HG02610 (cell line): ENCODE results near the gene CDHR2.
"Not testable (repeated sequence)": the region's sequence is repeated elsewhere in the genome, so short reads cannot be mapped to it uniquely, and the experiment has no call there.

Experiments
- ATAC-seq: cut with Tn5 transposase; IDR thresholded peaks from one replicate; pipeline ENCODE4 v1.9.1; 2021; ENCODE audit warnings: mild to moderate bottlenecking, moderate library complexity; ENCODE audit not compliant: unreplicated experiment

CDHR2 gene

GRCh38 chr5:176568657-176569056 lies 19.5 kb downstream of the CDHR2 start:
- no peak for ATAC-seq

DNA sequence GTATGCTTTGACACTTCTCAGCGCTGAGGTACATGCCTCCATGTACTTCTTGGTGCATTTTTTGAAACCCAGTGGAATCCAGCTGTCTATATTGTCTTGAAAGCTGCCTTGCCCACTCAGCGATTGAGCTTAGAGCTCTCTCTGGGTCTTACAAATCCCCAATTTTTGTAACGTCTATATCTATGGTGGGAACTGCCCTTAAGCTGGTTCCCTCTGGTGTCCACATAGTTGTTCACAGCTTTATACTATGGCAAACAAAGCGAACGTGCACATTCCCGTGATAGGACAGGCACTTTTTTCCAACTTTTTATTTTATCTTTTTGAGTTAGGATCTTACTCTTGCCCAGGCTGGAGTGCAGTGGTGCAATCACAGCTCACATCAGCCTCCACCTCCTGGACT lies 20.9 kb downstream of the CDHR2 start:
- no peak for ATAC-seq

- peak; percentile 43 for ATAC-seq
Observed at GRCh38 chr5:176573564-176574296, 24.6 kb downstream of the CDHR2 start.

- no peak for ATAC-seq
Observed at GRCh38 chr5:176574297-176574591, 25.1 kb downstream of the CDHR2 start.

DNA sequence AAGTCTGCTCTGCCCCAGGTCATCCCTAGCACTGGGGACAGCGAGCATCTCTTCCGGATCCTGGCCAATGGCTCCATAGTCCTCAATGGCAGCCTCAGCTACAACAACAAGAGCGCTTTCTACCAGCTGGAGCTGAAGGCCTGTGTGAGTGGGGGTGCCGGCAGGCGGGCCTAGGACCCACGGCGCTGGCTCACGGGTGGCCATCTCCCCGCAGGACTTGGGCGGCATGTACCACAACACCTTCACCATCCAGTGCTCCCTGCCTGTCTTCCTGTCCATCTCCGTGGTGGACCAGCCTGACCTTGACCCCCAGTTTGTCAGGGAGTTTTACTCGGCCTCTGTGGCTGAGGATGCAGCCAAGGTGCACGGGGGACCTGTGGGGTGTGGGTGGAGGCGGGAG lies 25.9 kb downstream of the CDHR2 start:
- no peak for ATAC-seq

DNA sequence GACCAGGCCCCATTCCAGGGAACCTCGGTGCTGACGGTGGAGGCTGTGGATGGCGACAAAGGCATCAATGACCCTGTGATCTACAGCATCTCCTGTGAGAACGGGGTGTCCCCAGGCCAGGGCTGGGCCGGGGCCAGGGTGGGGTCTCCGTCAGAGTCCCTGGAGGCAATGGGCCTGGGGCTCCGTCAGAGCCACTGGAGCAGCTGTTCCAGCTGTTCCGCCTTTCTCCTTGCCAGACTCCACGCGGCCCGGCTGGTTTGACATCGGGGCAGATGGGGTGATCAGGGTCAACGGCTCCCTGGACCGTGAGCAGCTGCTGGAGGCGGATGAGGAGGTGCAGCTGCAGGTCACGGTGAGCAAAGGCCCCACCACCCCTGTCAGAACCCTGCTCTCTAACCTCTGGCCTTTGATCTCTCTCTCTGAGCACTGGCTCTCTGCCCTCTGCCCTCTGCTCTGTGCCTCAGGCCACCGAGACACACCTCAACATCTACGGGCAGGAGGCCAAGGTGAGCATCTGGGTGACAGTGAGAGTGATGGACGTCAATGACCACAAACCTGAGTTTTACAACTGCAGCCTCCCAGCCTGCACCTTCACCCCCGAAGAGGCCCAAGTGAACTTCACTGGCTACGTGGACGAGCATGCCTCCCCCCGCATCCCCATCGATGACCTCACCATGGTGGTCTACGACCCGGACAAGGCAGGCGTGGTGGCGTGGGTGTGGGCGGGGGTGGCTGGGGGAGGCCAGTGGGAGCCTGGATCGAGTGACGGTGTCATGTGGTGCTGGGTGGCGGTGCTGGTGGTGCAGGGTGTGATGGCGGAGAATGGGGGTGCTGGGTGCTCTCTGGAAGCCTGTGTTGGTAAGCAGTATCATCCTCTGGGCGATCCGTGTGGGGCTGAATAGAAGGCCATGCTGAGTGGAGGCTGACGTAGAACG lies 26.6 kb downstream of the CDHR2 start:
- ATAC-seq, result no peak

GRCh38 chr5:176577312-176578176 lies 28.4 kb downstream of the CDHR2 start:
- ATAC-seq, result no peak

DNA sequence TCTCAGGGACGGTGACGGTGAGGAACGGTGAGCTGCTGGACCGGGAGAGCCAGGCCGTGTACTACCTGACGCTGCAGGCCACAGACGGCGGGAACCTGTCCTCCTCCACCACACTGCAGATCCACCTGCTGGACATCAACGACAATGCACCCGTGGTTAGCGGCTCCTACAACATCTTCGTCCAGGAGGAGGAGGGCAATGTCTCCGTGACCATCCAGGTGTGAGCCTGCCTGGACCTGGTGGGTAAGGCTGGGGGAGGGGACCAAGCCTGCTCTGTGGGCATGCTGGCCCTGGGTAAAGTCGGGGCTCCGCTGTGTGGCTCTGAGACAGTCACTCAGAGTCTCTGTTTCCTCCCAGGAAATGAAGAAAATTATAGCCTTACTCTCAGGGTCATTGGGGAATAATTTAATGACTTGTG lies 29.3 kb downstream of the CDHR2 start:
- no peak for ATAC-seq

GRCh38 chr5:176579323-176579722 lies 30.2 kb downstream of the CDHR2 start:
- no peak for ATAC-seq

GRCh38 chr5:176581361-176581760 lies 32.2 kb downstream of the CDHR2 start:
- ATAC-seq, result no peak

DNA sequence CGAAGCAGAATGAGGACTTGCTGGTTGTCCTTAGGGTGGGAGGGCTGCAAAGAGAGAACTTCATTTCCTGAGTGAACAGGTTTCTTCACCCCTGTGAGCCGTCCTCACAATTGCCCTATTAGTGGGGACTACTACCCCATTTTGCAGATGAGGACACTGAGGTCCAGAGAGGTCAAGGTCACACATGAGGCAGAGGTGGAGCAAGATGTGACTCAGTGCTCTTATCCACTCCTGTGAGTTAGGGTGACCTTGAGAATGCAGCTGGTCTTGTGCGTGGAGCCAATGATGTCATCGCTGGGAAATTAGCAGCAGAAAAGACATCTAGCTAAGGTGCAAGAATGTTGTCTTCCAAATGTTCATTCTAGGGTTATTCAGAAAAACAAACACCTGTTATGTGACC lies 33.9 kb downstream of the CDHR2 start:
- ATAC-seq, result no peak

DNA sequence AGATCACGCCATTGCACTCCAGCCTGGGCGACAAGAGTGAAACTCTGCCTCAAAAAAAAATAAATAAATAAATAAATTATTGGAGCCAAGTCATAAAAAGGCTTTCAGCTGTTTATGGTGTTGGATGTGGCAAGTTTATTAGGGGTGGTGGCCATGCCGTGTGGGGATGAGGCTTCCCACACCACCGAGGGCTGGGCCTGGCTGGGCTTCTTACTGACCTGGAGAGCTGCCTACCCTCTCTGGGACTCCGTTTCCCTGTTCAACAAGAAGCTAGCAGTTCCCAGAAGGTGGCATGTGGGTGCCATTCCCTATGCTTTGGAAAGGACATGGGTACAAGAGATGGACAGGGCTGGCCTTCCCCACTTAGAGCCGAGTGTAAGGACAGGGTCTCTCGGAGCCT lies 38.3 kb downstream of the CDHR2 start:
- ATAC-seq, result no peak

- no peak for ATAC-seq
Observed at GRCh38 chr5:176588297-176588696, 39.2 kb downstream of the CDHR2 start.

DNA sequence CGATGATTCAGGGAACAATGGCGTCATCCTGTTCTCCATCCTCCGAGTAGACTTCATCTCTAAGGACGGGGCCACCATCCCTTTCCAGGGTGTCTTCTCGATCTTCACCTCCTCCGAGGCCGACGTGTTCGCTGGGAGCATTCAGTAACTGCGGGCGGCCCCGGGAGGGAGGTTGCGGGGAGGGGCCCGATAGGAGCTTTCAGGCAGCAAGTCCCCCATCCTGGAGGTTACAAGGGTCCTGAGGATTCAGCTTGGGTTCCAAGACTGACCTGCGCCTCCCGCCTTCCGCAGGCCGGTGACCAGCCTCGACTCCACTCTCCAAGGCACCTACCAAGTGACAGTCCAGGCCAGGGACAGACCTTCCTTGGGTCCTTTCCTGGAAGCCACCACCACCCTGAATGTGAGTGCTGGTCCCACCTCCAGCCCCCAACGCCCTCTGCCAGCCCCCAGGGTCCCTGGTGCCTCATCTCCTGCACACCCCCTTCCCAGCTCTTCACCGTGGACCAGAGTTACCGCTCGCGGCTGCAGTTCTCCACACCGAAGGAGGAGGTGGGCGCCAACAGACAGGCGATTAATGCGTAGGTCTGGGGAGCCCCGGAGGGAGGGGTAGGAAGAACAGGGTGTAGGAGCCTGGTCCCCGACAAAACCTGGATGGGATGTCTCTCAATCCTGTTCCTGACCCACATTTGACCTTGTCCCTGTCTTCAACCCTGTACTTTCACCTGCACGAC lies 40.1 kb downstream of the CDHR2 start:
- ATAC-seq, result no peak

GRCh38 chr5:176590035-176590717 lies 41.0 kb downstream of the CDHR2 start:
- ATAC-seq, result no peak

- not testable (repeated sequence) for ATAC-seq
Observed at GRCh38 chr5:176591667-176592066, 42.5 kb downstream of the CDHR2 start.

GRCh38 chr5:176592573-176592972 lies 43.4 kb downstream of the CDHR2 start:
- no peak for ATAC-seq

- no peak for ATAC-seq
Observed at GRCh38 chr5:176593273-176593869, 44.2 kb downstream of the CDHR2 start.

DNA sequence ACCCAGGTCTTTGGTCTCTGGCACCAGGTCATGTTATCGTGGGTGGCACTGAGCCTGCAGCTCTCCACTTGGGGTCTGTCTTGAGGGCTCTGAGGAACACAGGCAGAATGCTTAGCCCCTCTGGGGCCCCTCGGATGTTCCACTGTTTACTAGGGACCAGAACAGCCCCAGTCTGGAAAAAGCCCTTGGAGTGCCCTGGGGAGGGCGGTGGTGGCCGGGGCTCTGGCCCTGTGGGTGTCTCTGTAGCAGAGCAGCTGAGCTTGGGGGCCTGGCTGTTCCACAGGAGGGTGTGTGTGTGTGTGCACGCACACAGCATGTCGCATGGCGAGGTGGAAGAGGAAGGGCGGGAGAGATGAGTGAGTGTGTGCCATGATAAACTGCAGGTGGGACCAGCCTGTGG lies 45.4 kb downstream of the CDHR2 start:
- ATAC-seq, result no peak
